Measurements from ENCODE around the gene ADGRV1.

The ADGRV1 gene

GRCh38 chr5:91121347-91121993, 562.9 kb downstream of the ADGRV1 start:
- peak in 1 of 3 donors; percentile 38 for DNase-seq

GRCh38 chr5:91122651-91123050, 564.1 kb downstream of the ADGRV1 start:
- DNase-seq = no peak

GRCh38 chr5:91123291-91123690, 564.7 kb downstream of the ADGRV1 start:
- DNase-seq = no peak

GRCh38 chr5:91123901-91124300, 565.3 kb downstream of the ADGRV1 start:
- peak; percentile 38 to 67 (median 63) for DNase-seq

- DNase-seq = no peak
These were observed 567.3 kb downstream of the ADGRV1 start for GRCh38 chr5:91125916-91126315.

- no peak for DNase-seq
These were observed 567.9 kb downstream of the ADGRV1 start for GRCh38 chr5:91126448-91126847.

- DNase-seq = no peak
These were observed 568.3 kb downstream of the ADGRV1 start for GRCh38 chr5:91126888-91127287.

- DNase-seq = no peak
These were observed 569.0 kb downstream of the ADGRV1 start for GRCh38 chr5:91127456-91128081.

- no peak for DNase-seq
These were observed 570.0 kb downstream of the ADGRV1 start for GRCh38 chr5:91128604-91129003.

GRCh38 chr5:91129748-91130147, 571.2 kb downstream of the ADGRV1 start:
- DNase-seq = no peak

GRCh38 chr5:91130759-91131158, 572.2 kb downstream of the ADGRV1 start:
- no peak for DNase-seq

GRCh38 chr5:91132550-91132949, 574.0 kb downstream of the ADGRV1 start:
- DNase-seq = peak; percentile 84 to 90 (median 89)

GRCh38 chr5:91133183-91133582, 574.6 kb downstream of the ADGRV1 start:
- no peak for DNase-seq

GRCh38 chr5:91135475-91136248, 577.1 kb downstream of the ADGRV1 start:
- DNase-seq = no peak

GRCh38 chr5:91136271-91136670, 577.7 kb downstream of the ADGRV1 start:
- no peak for DNase-seq

- no peak for DNase-seq
These were observed 579.0 kb downstream of the ADGRV1 start for GRCh38 chr5:91137647-91138046.

GRCh38 chr5:91139572-91140200, 581.1 kb downstream of the ADGRV1 start:
- DNase-seq = no peak

GRCh38 chr5:91140657-91141056, 582.1 kb downstream of the ADGRV1 start:
- DNase-seq = no peak

- DNase-seq = no peak
These were observed 583.0 kb downstream of the ADGRV1 start for GRCh38 chr5:91141642-91142041.

GRCh38 chr5:91142386-91142785, 583.8 kb downstream of the ADGRV1 start:
- DNase-seq = peak in 1 of 3 donors; percentile 41

- no peak for DNase-seq
These were observed 584.2 kb downstream of the ADGRV1 start for GRCh38 chr5:91142819-91143218.

- no peak for DNase-seq
These were observed 585.2 kb downstream of the ADGRV1 start for GRCh38 chr5:91143840-91144239.

All from suppressor macrophage treated with lipopolysaccharide for 1 hour (primary cell).